GM21360 (cell line): Measurements from ENCODE around the gene THPO.
"Not testable (repeated sequence)": the region's sequence is repeated elsewhere in the genome, so short reads cannot be mapped to it uniquely, and the experiment has no call there.

Experiments used
- ATAC-seq: cut with Tn5 transposase; IDR thresholded peaks from one replicate; pipeline ENCODE4 v1.9.1; 2021; ENCODE audit warnings: mild to moderate bottlenecking, moderate library complexity; ENCODE audit not compliant: unreplicated experiment

Gene THPO

GRCh38 chr3:184351511-184352148 is 26.4 kb downstream of the THPO start:
- no peak for ATAC-seq

GRCh38 chr3:184350618-184351017 is 27.4 kb downstream of the THPO start:
- no peak for ATAC-seq

- ATAC-seq, result no peak
Measured at GRCh38 chr3:184349563-184350470, 28.2 kb downstream of the THPO start.

- ATAC-seq, result no peak
Measured at GRCh38 chr3:184348057-184348382, 30.0 kb downstream of the THPO start.

- no peak for ATAC-seq
Measured at GRCh38 chr3:184347321-184348056, 30.5 kb downstream of the THPO start.

- no peak for ATAC-seq
Measured at GRCh38 chr3:184346480-184347190, 31.4 kb downstream of the THPO start.

GRCh38 chr3:184345317-184346144 is 32.5 kb downstream of the THPO start:
- no peak for ATAC-seq

- ATAC-seq, result no peak
Measured at GRCh38 chr3:184344579-184345316, 33.3 kb downstream of the THPO start.

- no peak for ATAC-seq
Measured at GRCh38 chr3:184343200-184343876, 34.7 kb downstream of the THPO start.

GRCh38 chr3:184341925-184342324 is 36.1 kb downstream of the THPO start:
- ATAC-seq, result no peak

- ATAC-seq, result not testable (repeated sequence)
Measured at GRCh38 chr3:184339451-184340135, 38.4 kb downstream of the THPO start.

GRCh38 chr3:184339001-184339400 is 39.0 kb downstream of the THPO start:
- ATAC-seq, result no peak

GRCh38 chr3:184338511-184338945 is 39.5 kb downstream of the THPO start:
- no peak for ATAC-seq

- ATAC-seq, result no peak
Measured at GRCh38 chr3:184337981-184338380, 40.0 kb downstream of the THPO start.

GRCh38 chr3:184337399-184337714 is 40.6 kb downstream of the THPO start, which contains the start of gene FAM131A:
FAM131A (plus strand) TSS chr3:184337600; CDS start chr3:184337631, 31 bp downstream.
- no peak for ATAC-seq

- peak; percentile 1 for ATAC-seq
Measured at GRCh38 chr3:184336547-184337398, 41.2 kb downstream of the THPO start.
